ENCODE results near the gene KRT33A.
A peak's percentile ranks its signal among the peaks of the same experiment; 100 is the strongest.

KRT33A gene

DNA sequence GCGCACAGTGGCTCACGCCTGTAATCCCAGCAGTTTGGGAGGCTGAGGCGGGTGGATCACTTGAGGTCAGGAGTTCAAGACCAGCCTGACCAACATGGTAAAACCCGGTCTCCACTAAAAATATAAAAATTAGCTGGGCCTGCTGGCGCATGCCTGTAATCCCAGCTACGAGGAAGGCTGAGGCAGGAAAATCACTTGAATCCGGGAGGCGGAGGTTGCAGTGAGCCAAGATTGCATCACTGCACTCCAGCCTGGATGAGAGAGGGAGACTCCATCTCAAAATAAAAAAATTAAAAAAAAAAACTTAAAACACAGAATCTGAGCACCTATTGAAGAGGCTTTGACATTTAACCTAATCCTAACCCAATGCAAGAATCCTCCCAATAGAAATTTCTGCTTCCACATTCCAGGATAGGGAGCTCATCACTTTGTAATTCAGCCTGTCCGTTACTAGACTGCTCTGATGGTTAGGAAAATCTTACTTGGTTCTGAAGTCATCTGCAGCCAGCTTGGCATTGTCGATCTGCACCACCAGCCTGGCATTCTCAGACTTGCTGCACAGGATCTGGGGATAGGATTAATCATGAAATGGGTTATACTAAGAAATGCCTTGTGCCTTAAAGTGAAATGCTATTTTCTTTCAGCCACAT lies 16.9 kb upstream of the KRT33A start:
- no peak for DNase-seq (ENCODE audit: low read depth)
- no peak overlapping the region for H3K4me3 ChIP-seq (ENCODE audit: low read depth, low read length)
- TF ChIP-seq, protein P1, sequence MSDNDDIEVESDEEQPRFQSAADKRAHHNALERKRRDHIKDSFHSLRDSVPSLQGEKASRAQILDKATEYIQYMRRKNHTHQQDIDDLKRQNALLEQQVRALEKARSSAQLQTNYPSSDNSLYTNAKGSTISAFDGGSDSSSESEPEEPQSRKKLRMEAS (IDR thresholded peaks at IDR 0.05; ENCODE audit: low read depth, low read length), result no peak
- TF ChIP-seq POLR2A (IDR thresholded peaks at IDR 0.05; ENCODE audit: extremely low read depth, insufficient read length) (no peak), MYC (IDR thresholded peaks at IDR 0.05; ENCODE audit: low read depth, low read length) (no peak)
- TF ChIP-seq, protein P2, sequence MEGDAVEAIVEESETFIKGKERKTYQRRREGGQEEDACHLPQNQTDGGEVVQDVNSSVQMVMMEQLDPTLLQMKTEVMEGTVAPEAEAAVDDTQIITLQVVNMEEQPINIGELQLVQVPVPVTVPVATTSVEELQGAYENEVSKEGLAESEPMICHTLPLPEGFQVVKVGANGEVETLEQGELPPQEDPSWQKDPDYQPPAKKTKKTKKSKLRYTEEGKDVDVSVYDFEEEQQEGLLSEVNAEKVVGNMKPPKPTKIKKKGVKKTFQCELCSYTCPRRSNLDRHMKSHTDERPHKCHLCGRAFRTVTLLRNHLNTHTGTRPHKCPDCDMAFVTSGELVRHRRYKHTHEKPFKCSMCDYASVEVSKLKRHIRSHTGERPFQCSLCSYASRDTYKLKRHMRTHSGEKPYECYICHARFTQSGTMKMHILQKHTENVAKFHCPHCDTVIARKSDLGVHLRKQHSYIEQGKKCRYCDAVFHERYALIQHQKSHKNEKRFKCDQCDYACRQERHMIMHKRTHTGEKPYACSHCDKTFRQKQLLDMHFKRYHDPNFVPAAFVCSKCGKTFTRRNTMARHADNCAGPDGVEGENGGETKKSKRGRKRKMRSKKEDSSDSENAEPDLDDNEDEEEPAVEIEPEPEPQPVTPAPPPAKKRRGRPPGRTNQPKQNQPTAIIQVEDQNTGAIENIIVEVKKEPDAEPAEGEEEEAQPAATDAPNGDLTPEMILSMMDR (IDR thresholded peaks at IDR 0.05; ENCODE audit: low read depth, low read length), result no peak

DNA sequence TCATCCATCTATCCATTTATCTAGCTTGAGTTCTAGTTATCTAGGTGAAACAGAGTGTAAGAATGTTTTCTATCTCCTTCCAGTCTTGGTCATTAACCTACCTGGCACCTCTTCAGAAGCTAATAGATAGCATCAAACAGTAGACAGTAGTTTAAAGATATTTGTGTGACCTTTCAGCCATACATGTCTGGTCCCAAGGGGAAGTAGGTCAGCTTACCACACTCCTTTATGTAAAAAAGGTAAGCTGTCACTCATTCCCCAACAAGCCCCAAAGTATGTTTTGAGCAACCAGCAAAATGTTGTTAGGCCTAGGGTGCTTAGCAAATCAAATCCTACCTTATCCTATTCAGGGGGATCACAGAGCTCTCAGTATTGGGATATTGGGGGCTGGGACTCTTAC lies 15.4 kb upstream of the KRT33A start:
- DNase-seq (ENCODE audit: low read depth), result no peak
- H3K4me3 ChIP-seq (ENCODE audit: low read depth, low read length), result no peak overlapping the region
- TF ChIP-seq, protein P1 (IDR thresholded peaks at IDR 0.05; ENCODE audit: low read depth, low read length), result no peak
- TF ChIP-seq, protein P2 (IDR thresholded peaks at IDR 0.05; ENCODE audit: low read depth, low read length), result no peak
- TF ChIP-seq MYC (IDR thresholded peaks at IDR 0.05; ENCODE audit: low read depth, low read length), result no peak
- TF ChIP-seq POLR2A (IDR thresholded peaks at IDR 0.05; ENCODE audit: extremely low read depth, insufficient read length), result no peak

DNA sequence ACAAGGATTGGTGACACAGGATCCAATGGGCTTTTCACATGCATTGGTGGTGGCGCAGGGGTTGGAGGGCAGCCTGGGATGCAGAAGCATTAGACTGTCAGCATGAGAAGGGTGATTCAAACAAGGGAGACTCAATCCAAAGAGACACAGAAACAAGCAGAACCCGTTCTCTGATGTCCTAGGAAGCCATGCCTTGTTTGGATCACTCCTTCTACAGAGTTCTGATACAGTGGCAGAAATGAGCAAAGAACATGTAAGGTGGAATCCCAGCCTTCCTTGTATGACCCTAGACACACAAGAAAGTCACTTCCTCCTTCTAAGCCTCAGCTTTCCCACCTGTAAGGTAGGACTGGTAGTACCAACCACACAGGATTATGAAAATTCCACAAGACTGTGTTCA lies 13.3 kb upstream of the KRT33A start:
- no peak for DNase-seq (ENCODE audit: low read depth)
- H3K4me3 ChIP-seq (ENCODE audit: low read depth, low read length), result no peak overlapping the region
- TF ChIP-seq, protein P1 (IDR thresholded peaks at IDR 0.05; ENCODE audit: low read depth, low read length), result no peak
- TF ChIP-seq MYC (IDR thresholded peaks at IDR 0.05; ENCODE audit: low read depth, low read length), result no peak
- TF ChIP-seq POLR2A (IDR thresholded peaks at IDR 0.05; ENCODE audit: extremely low read depth, insufficient read length), result no peak
- TF ChIP-seq, protein P2 (IDR thresholded peaks at IDR 0.05; ENCODE audit: low read depth, low read length), result no peak

DNA sequence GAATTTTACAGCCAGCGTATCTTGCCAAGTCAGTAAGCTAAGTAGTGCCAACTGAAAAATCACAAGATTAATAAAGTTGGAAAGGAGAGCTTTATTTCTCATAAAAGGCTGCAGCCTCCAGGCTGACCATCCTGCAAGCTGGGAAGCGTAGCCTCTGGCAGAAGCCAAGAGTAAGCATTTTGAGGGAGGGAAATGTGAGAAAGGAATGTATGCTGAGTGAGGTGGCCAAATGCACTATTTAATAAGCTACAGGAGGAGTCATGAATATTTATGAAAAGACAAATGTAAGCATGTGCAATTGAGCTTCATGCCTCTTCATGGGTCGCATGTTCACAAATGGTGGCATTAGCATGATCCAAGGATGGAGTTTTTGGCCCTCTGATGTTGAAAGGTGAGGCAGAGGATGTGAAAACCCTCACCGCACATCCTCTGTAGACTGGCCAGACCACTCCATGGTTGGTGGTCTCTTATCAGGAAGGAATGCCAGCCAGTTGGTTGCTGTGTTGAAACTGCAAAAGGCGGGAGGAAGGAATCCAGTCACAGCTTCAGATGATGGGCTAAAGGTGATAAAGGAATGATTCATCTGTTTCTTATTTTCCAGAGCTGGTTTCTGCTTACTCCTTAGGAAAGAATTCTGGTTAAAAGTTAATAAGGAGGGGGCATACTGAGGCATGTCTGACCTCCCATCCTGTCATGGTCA lies 9.8 kb upstream of the KRT33A start:
- DNase-seq (ENCODE audit: low read depth), result no peak
- TF ChIP-seq, protein P2 (IDR thresholded peaks at IDR 0.05; ENCODE audit: low read depth, low read length), result no peak
- TF ChIP-seq, protein P1 (IDR thresholded peaks at IDR 0.05; ENCODE audit: low read depth, low read length), result no peak
- no peak for TF ChIP-seq POLR2A (IDR thresholded peaks at IDR 0.05; ENCODE audit: extremely low read depth, insufficient read length)
- no peak for TF ChIP-seq MYC (IDR thresholded peaks at IDR 0.05; ENCODE audit: low read depth, low read length)
- H3K4me3 ChIP-seq (ENCODE audit: low read depth, low read length), result no peak overlapping the region

DNA sequence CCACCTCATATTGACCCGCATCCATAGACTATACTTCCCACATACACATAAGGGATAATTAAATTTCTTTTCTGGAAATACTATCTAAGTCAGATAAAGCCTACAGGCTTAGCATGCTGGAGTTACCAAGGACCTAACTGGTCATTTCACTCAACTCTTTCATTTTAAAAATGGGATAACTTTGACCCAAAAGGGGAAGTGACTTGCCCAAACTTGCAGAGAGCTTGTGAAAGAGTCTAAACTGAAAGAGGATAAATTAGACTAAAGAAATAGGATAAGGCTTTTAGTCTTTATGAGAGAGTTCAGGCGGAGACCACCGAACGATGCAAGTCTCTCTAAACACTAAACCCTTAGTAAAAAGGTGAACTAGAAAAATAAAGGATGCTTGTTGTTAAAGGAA lies 3.9 kb upstream of the KRT33A start:
- DNase-seq (ENCODE audit: low read depth), result peak; percentile 19
- TF ChIP-seq MYC (IDR thresholded peaks at IDR 0.05; ENCODE audit: low read depth, low read length) (no peak), POLR2A (IDR thresholded peaks at IDR 0.05; ENCODE audit: extremely low read depth, insufficient read length) (no peak)
- TF ChIP-seq, protein P2 (IDR thresholded peaks at IDR 0.05; ENCODE audit: low read depth, low read length), result no peak
- TF ChIP-seq, protein P1 (IDR thresholded peaks at IDR 0.05; ENCODE audit: low read depth, low read length), result no peak
- H3K4me3 ChIP-seq (ENCODE audit: low read depth, low read length), result no peak overlapping the region
